DMS114 treated with DMSO at 0.1 percent for 48 hours (cell line): Measurements from ENCODE around the gene PVRIG.
"Not testable (repeated sequence)": the region's sequence is repeated elsewhere in the genome, so short reads cannot be mapped to it uniquely, and the experiment has no call there.

Experiments used
- DNase-seq: peaks from one replicate; lab custom pipeline; 2025; ENCODE audit not compliant: unreplicated experiment; lab: John Stamatoyannopoulos, UW

The PVRIG gene

GRCh38 chr7:100219801-100220585 is at the start of gene PVRIG:
TSS of gene PVRIG (plus strand) at chr7:100219949. CDS start at chr7:100219971, 22 bp downstream.
- DNase-seq = not testable (repeated sequence)

- no peak for DNase-seq
Observed at GRCh38 chr7:100170101-100170897, 49.5 kb upstream of the PVRIG start.

GRCh38 chr7:100171087-100171681 is 48.6 kb upstream of the PVRIG start:
- no peak for DNase-seq

- no peak for DNase-seq
Observed at GRCh38 chr7:100171840-100172239, 47.9 kb upstream of the PVRIG start.

- DNase-seq = no peak
Observed at GRCh38 chr7:100173806-100174495, 45.8 kb upstream of the PVRIG start.

- no peak for DNase-seq
Observed at GRCh38 chr7:100174582-100174981, 45.2 kb upstream of the PVRIG start.

GRCh38 chr7:100175296-100175935 is 44.3 kb upstream of the PVRIG start:
- no peak for DNase-seq

- no peak for DNase-seq
Observed at GRCh38 chr7:100176096-100177044, 43.4 kb upstream of the PVRIG start.

GRCh38 chr7:100177045-100178001 is 42.4 kb upstream of the PVRIG start, which contains the start of the genes GPC2 and STAG3:
TSS of gene GPC2 (minus strand) at chr7:100177381. CDS start at chr7:100177199, 182 bp downstream.
TSS of gene STAG3 (plus strand) at chr7:100177918. CDS start at chr7:100180557, 2,639 bp downstream.
- DNase-seq = peak; percentile 93

- not testable (repeated sequence) for DNase-seq
Observed at GRCh38 chr7:100180084-100180483, 39.7 kb upstream of the PVRIG start.

- not testable (repeated sequence) for DNase-seq
Observed at GRCh38 chr7:100182616-100183015, 37.1 kb upstream of the PVRIG start.

GRCh38 chr7:100183090-100183489 is 36.7 kb upstream of the PVRIG start:
- DNase-seq = not testable (repeated sequence)

- DNase-seq = no peak
Observed at GRCh38 chr7:100185726-100186125, 34.0 kb upstream of the PVRIG start.

GRCh38 chr7:100189061-100189460 is 30.7 kb upstream of the PVRIG start:
- no peak for DNase-seq

GRCh38 chr7:100190048-100190711 is 29.6 kb upstream of the PVRIG start:
- DNase-seq = peak; percentile 15

GRCh38 chr7:100191775-100192174 is 28.0 kb upstream of the PVRIG start:
- no peak for DNase-seq

- DNase-seq = not testable (repeated sequence)
Observed at GRCh38 chr7:100192281-100192862, 27.4 kb upstream of the PVRIG start.
